ENCODE results near the gene SERPIND1.
"Not testable (repeated sequence)": the region's sequence is repeated elsewhere in the genome, so short reads cannot be mapped to it uniquely, and the experiment has no call there.

The SERPIND1 gene

DNA sequence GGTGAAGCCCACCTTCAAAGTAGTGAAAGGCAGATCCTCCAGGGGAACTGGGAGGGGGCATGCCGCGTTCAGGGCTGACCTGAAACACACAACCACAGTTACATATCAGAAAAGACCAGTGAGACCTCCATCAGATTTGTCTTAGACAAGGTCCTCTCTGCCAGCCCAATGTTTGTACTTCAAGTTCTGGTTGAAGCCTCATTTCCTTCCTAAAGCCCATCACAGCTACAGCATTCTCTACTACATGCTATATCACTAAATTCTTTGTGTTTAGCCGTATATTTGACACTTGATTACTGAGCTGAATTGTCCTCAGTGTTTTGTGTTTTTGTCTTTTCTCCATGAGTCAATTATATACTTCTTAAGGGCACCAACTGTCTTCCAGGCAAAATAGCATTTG is 44.6 kb downstream of the SERPIND1 start:
- no peak for DNase-seq

DNA sequence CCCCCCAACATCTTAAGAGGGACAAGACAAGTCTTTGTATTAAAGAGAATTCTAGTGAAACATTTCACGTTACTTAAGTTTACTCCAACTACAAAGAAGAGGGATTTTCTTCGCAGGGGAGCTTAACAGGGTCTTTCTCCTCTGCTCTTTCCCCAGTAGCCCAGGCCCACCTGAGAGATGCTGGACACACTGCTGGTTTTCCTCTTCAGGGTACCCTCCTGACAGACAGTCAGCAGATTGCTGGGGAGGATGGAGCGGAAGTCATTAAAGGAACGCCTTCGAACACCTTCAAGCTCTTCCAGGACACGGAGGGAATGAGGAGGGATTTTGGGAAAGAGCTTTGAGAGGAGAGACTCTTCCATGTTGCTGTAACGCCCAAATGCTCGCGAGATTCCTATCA is 45.6 kb downstream of the SERPIND1 start:
- no peak for DNase-seq

DNA sequence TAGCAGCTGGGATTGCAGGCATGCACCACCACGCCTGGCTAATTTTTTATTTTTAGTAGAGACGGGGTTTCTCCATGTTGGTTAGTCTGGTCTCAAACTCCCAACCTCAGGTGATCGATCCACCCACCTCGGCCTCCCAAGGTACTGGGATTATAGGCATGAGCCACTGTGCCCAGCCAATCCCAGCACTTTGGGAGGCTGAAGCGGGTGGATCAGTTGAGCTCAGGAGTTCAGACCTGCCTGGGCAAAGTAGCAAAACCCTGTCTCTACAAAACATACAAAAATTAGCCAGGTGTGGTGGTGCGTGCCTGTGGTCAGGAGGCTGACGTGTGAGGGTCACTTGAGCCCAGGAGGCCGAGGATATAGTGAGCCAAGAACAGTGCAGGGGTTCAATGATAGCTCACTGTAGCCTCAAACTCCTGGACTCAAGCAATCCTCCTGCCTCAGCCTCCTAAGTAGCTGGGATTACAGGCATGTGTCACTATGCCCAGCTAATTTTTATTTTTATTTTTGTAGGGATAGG is 47.9 kb downstream of the SERPIND1 start:
- not testable (repeated sequence) for DNase-seq

DNA sequence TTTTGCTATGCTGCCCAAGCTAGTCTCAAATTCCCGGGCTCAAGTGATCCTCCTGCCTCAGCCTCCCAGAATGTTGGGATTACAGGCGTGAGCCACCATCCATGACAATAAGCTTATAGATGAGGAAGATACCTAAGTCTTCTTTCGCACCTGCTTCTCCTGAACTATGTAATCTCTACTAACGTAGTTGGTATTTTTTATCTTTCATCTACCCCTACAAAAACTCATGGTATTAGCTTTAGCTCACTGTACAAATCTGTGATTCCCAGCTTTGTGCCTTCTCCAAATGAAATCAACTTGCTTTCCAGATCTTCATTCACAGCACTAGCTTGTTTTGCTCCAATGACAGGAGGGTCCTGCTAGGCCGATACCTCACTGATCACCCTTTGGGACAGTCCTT is 48.3 kb downstream of the SERPIND1 start:
- DNase-seq = no peak

DNA sequence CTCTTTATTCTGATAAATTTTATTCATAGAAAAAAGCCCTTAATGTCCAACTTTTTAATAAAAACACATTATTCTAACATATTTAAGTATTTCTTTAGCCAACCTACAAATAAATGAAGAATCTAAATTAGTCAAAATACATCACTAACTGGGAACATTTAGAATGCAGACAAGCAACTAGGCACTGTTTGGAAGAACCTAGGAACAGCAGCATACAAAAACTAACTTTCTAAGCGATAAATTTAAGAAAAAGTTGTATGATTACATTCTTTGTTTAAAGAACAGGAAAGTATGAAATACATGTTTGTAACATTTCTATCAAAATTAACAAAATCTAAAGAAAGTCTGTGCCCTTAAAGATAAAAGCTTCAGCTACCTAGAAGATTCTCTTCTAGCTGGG is 49.4 kb downstream of the SERPIND1 start:
- no peak for DNase-seq

DNA sequence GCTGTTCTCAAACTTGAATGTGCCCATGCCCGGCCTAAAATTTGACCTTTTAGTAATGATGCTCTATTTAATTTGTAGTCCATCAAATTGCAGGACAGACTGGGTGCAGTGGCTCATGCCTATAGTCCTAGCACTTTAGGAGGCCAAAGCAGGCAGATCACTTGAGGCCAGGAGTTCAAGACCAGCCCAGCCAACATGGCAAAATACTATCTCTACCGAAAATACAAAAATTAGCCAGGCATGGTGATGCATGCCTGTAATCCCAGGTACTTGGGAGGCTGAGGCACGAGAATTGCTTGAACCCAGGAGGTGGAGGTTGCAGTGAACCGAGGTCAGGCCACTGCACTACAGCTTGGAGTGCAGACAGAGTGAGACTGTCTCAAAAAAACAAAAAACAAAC is 51.3 kb downstream of the SERPIND1 start:
- not testable (repeated sequence) for DNase-seq

DNA sequence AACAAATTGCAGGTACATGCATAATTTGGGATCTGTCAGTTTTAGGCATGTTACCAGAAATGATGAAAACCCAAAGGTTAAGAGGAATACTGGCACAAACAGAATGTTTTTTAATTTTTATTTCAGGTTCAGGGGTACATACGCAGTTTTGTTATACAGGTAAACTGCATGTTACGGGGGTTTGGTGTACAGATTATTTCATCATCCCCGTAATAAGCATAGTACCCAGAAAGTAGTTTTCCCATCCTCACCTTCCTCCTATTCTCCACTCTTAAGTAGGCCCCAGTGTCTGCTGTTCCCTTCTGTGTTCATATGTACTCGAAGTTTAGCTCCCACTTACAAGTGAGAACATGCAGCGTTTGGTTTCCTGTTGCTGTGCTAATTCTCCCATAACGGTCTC is 51.7 kb downstream of the SERPIND1 start:
- no peak for DNase-seq

DNA sequence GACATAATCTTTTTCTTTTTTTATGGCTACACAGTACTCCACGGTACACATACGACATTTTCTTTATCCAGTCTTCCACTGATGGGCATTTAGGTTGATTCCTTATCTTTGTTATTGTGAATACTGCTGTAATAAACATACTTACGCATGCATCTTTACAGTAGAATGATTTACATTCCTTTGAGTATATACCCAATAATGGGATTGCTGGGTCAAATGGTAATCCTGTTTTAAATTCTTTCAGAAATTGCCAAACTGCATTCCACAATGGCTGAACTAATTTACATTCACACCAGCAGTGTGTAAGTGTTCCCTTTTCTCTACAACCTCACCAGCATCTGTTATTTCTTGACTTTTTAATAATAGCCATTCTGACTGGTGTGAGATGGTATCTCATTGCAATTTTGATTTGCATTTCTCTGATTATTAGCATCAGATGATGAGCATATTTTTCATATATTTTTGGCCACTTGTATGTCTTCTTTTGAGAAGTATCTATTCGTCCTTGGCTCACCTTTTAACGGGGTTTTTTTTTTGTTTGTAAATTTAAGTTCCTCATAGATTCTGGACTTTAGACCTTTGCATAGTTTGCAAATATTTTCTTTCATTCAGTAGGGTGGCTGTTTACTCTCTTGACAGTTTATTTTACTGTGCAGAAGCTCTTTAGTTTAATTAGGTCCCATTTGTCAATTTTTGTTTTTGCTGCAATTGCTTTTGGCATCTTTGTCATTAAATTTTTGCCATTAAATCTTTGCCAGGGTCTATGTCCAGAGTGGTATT is 52.6 kb downstream of the SERPIND1 start:
- not testable (repeated sequence) for DNase-seq

DNA sequence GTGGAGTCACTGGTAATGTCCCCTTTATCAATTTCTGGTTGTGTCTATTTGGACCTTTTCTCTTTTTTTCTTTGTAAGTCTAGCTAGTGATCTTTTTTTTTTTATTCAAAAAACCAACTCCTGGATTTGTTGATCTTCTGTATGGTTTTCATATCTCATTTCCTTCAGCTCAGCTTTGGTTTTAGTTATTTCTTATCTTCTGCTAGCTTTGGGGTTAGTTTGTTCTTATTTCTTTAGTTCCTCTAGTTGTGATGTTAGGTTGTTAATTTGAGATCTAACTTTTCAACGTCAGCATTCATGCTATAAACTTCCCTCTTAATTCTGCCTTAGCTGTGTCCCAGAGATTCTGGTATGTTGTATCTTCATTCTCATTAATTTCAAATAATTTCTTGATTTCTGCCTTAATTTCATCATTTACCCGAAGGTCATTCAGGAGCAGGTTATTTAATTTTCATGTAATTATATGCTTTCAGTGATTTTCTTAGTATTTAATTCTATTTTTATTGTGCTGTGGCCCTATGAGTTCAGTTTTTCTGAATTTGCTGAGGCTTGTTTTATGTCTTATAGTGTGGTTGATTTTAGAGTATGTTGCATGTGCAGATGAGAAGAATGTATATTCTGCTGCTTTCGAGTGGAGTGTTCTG is 55.7 kb downstream of the SERPIND1 start:
- no peak for DNase-seq

DNA sequence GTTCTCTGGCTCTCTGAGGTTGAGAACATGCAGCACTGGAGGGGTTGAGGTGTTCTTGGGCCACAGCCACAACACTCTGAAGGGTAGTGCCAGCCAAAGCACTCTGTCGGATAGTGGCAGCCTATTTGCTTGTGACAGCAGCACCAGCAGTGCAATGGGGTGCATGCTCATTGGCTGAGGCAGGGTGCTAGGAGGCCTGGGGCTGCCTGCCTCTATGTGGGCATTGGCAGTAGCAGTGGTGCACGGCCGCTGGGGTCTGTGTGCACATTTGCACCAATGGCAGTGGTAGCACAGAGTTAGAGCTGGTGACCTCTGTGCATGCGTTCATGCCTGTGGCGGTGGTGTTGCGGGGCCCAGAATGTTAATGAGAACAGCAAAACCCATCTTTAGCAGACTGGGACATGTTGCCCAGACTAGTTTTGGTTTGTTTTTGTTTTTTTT is 59.3 kb downstream of the SERPIND1 start:
- DNase-seq = no peak

DNA sequence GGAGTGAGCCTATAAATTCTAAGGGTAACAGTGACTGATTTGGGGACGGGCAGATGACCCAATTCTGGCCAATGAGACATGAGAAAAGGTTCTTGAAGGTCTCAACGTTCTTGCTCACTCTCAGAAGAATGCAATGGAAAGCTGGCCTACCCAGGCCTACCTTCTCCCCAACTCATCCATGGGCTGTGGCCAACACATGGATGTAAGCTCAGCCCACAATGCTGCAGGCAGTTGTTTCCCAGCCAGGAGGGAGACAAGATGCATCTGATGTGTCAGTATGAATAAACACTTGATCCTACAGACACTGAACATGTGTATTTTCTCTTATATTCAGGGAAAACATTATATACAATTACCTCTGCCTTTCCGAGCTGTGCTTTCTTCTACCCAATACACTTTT is 60.3 kb downstream of the SERPIND1 start:
- DNase-seq = no peak

DNA sequence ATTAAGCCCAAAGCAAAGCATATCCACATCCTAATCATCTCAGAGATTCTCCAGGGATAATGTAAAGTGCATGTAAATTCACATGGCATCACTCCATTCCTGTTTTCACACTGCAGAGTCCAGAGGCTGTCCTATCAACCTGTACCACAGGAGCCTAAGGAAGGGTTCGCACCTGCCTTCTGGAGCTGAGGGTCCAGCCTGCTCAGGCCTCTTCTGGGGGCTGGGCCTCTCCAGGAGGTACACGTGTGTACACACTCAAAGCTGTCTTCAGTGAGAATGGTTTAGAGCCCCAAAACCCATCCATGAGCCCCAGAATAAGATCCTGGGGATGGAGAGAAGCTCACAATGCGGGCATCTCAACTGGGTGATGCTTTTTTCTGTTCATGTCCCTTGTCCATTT is 60.8 kb downstream of the SERPIND1 start:
- no peak for DNase-seq
